Stimulated activated memory B cell treated with anti-CD40 and anti-IgM and Interleukin-4, amounts not matched to agents 10 μg/mL and 1 μg/mL and 100 μg/mL, for 72 hours (primary cell): ENCODE results near the gene PTTG1IP.

ENCODE experiments used
- ATAC-seq: fragments of 150-1000 bp; cut with Tn5 transposase; 2 replicates; pipeline ENCODE4 v1.10.0; 2021
- H3K27ac Mint-ChIP-seq: one replicate; pipeline ENCODE4 v1.8.0; 2022; ENCODE audit warnings: mild to moderate bottlenecking, mixed read lengths
- H3K27me3 Mint-ChIP-seq: one replicate; pipeline ENCODE4 v1.8.0; 2022; ENCODE audit warnings: mixed read lengths
- H3K36me3 Mint-ChIP-seq: one replicate; pipeline ENCODE4 v1.8.0; 2022; ENCODE audit warnings: mixed read lengths
- H3K4me1 Mint-ChIP-seq: one replicate; pipeline ENCODE4 v1.8.0; 2022; ENCODE audit warnings: mixed read lengths
- H3K4me3 Mint-ChIP-seq: one replicate; pipeline ENCODE4 v1.8.0; 2022; ENCODE audit warnings: mild to moderate bottlenecking, moderate library complexity, mixed read lengths
- H3K9me3 Mint-ChIP-seq: one replicate; pipeline ENCODE4 v1.8.0; 2022; ENCODE audit warnings: mixed read lengths

The PTTG1IP gene

GRCh38 chr21:44813149-44813548 lies 60.3 kb downstream of the PTTG1IP start:
- Mint-ChIP-seq H3K9me3 (no peaks in the 10 kb centered on the region), H3K27me3 (no peaks in the 10 kb centered on the region), H3K4me1 (peaks cover 36% of the 10 kb centered on the region), H3K27ac (no peak overlapping the region), H3K4me3 (no peak overlapping the region), H3K36me3 (peaks cover 43% of the 10 kb centered on the region)
- no peak for ATAC-seq

GRCh38 chr21:44812640-44813039 lies 60.9 kb downstream of the PTTG1IP start:
- no peak overlapping the region for H3K4me3 Mint-ChIP-seq
- no peak for ATAC-seq
- H3K9me3 Mint-ChIP-seq, result no peaks in the 10 kb centered on the region
- no peak overlapping the region for H3K27ac Mint-ChIP-seq
- peaks cover 36% of the 10 kb centered on the region for H3K4me1 Mint-ChIP-seq
- H3K36me3 Mint-ChIP-seq, result peaks cover 43% of the 10 kb centered on the region
- no peaks in the 10 kb centered on the region for H3K27me3 Mint-ChIP-seq

- Mint-ChIP-seq H3K4me3 (no peak overlapping the region), H3K9me3 (no peaks in the 10 kb centered on the region), H3K4me1 (peaks cover 22% of the 10 kb centered on the region), H3K27me3 (no peaks in the 10 kb centered on the region), H3K36me3 (peaks cover 55% of the 10 kb centered on the region), H3K27ac (no peak overlapping the region)
- no peak for ATAC-seq
Measured at GRCh38 chr21:44810779-44811178, 62.7 kb downstream of the PTTG1IP start.

GRCh38 chr21:44805859-44806258 lies 67.6 kb downstream of the PTTG1IP start:
- Mint-ChIP-seq H3K4me1 (peaks cover 17% of the 10 kb centered on the region), H3K27ac (no peak overlapping the region), H3K27me3 (no peaks in the 10 kb centered on the region), H3K4me3 (no peak overlapping the region), H3K9me3 (no peaks in the 10 kb centered on the region), H3K36me3 (peaks cover 47% of the 10 kb centered on the region)
- no peak for ATAC-seq

GRCh38 chr21:44805226-44805625 lies 68.3 kb downstream of the PTTG1IP start:
- peaks cover 44% of the 10 kb centered on the region for H3K36me3 Mint-ChIP-seq
- no peak overlapping the region for H3K4me3 Mint-ChIP-seq
- no peak for ATAC-seq
- H3K27me3 Mint-ChIP-seq, result no peaks in the 10 kb centered on the region
- H3K9me3 Mint-ChIP-seq, result no peaks in the 10 kb centered on the region
- no peak overlapping the region for H3K27ac Mint-ChIP-seq
- H3K4me1 Mint-ChIP-seq, result peaks cover 20% of the 10 kb centered on the region

GRCh38 chr21:44804762-44805161 lies 68.7 kb downstream of the PTTG1IP start:
- no peak for ATAC-seq
- H3K9me3 Mint-ChIP-seq, result no peaks in the 10 kb centered on the region
- H3K36me3 Mint-ChIP-seq, result peaks cover 42% of the 10 kb centered on the region
- no peak overlapping the region for H3K27ac Mint-ChIP-seq
- H3K4me3 Mint-ChIP-seq, result no peak overlapping the region
- H3K27me3 Mint-ChIP-seq, result no peaks in the 10 kb centered on the region
- H3K4me1 Mint-ChIP-seq, result peaks cover 24% of the 10 kb centered on the region

- Mint-ChIP-seq H3K27me3 (no peaks in the 10 kb centered on the region), H3K4me3 (peak overlapping the region; percentile 95), H3K36me3 (peaks cover 40% of the 10 kb centered on the region), H3K27ac (no peak overlapping the region), H3K9me3 (no peaks in the 10 kb centered on the region), H3K4me1 (peaks cover 32% of the 10 kb centered on the region)
- ATAC-seq, result no peak
Measured at GRCh38 chr21:44803651-44804050, 69.8 kb downstream of the PTTG1IP start.

GRCh38 chr21:44802396-44803153 lies 70.9 kb downstream of the PTTG1IP start:
- peak overlapping the region; percentile 95 for H3K4me3 Mint-ChIP-seq
- H3K4me1 Mint-ChIP-seq, result peaks cover 37% of the 10 kb centered on the region
- H3K9me3 Mint-ChIP-seq, result no peaks in the 10 kb centered on the region
- peak; percentile 49 for ATAC-seq
- H3K27me3 Mint-ChIP-seq, result no peaks in the 10 kb centered on the region
- H3K27ac Mint-ChIP-seq, result peak overlapping the region; percentile 85
- H3K36me3 Mint-ChIP-seq, result peaks cover 40% of the 10 kb centered on the region

- peaks cover 43% of the 10 kb centered on the region for H3K4me1 Mint-ChIP-seq
- H3K36me3 Mint-ChIP-seq, result peaks cover 36% of the 10 kb centered on the region
- no peaks in the 10 kb centered on the region for H3K9me3 Mint-ChIP-seq
Measured at GRCh38 chr21:44801468-44802395, 71.8 kb downstream of the PTTG1IP start, which contains the start of gene UBE2G2. Gene UBE2G2 (minus strand): TSS chr21:44801820. CDS start chr21:44801748, 72 bp downstream.

GRCh38 chr21:44800971-44801467 lies 72.5 kb downstream of the PTTG1IP start:
- no peaks in the 10 kb centered on the region for H3K27me3 Mint-ChIP-seq
- H3K4me3 Mint-ChIP-seq, result peak overlapping the region; percentile 95
- H3K4me1 Mint-ChIP-seq, result peaks cover 50% of the 10 kb centered on the region
- peak; percentile 67 for ATAC-seq
- H3K9me3 Mint-ChIP-seq, result no peaks in the 10 kb centered on the region
- peaks cover 43% of the 10 kb centered on the region for H3K36me3 Mint-ChIP-seq
- H3K27ac Mint-ChIP-seq, result peak overlapping the region; percentile 85

More at GRCh38 chr21:44801468-44802395, 71.8 kb downstream of the PTTG1IP start, which contains the start of gene UBE2G2:
- Mint-ChIP-seq H3K4me3 (peak within 1 kb of the TSS; percentile 95), H3K27me3 (no peaks in the 10 kb centered on the region), H3K27ac (peak within 1 kb of the TSS; percentile 85)
- peak; percentile 98 for ATAC-seq

GRCh38 chr21:44800103-44800502 lies 73.4 kb downstream of the PTTG1IP start:
- peaks cover 58% of the 10 kb centered on the region for H3K4me1 Mint-ChIP-seq
- no peak overlapping the region for H3K27ac Mint-ChIP-seq
- H3K36me3 Mint-ChIP-seq, result peaks cover 43% of the 10 kb centered on the region
- H3K4me3 Mint-ChIP-seq, result peak overlapping the region; percentile 25
- H3K27me3 Mint-ChIP-seq, result no peaks in the 10 kb centered on the region
- no peak for ATAC-seq
- no peaks in the 10 kb centered on the region for H3K9me3 Mint-ChIP-seq

- H3K36me3 Mint-ChIP-seq, result peaks cover 38% of the 10 kb centered on the region
- no peak for ATAC-seq
- H3K4me3 Mint-ChIP-seq, result peak overlapping the region; percentile 25
- no peaks in the 10 kb centered on the region for H3K27me3 Mint-ChIP-seq
- no peaks in the 10 kb centered on the region for H3K9me3 Mint-ChIP-seq
- H3K27ac Mint-ChIP-seq, result no peak overlapping the region
- peaks cover 58% of the 10 kb centered on the region for H3K4me1 Mint-ChIP-seq
Measured at GRCh38 chr21:44799646-44800045, 73.8 kb downstream of the PTTG1IP start.
